Measurements from ENCODE around the gene ALPG.
"Not testable (repeated sequence)": the region's sequence is repeated elsewhere in the genome, so short reads cannot be mapped to it uniquely, and the experiment has no call there.

Gene ALPG

GRCh38 chr2:232406556-232407310 lies at the start of gene ALPG:
TSS of gene ALPG (plus strand) at chr2:232406844. CDS start at chr2:232406895, 51 bp downstream.
- DNase-seq: no peak

- DNase-seq: no peak
These were observed 45.0 kb upstream of the ALPG start for GRCh38 chr2:232361646-232362045.

- DNase-seq: no peak
These were observed 44.3 kb upstream of the ALPG start for GRCh38 chr2:232362174-232362900.

GRCh38 chr2:232363064-232363783 lies 43.4 kb upstream of the ALPG start:
- DNase-seq: not testable (repeated sequence)

- no peak for DNase-seq
These were observed 42.6 kb upstream of the ALPG start for GRCh38 chr2:232363784-232364615.

GRCh38 chr2:232364806-232365594 lies 41.6 kb upstream of the ALPG start:
- DNase-seq: not testable (repeated sequence)

- DNase-seq: no peak
These were observed 40.9 kb upstream of the ALPG start for GRCh38 chr2:232365621-232366321.

GRCh38 chr2:232366461-232366860 lies 40.2 kb upstream of the ALPG start:
- DNase-seq: not testable (repeated sequence)

- DNase-seq: no peak
These were observed 39.6 kb upstream of the ALPG start for GRCh38 chr2:232367016-232367415.

GRCh38 chr2:232367591-232368233 lies 38.9 kb upstream of the ALPG start:
- no peak for DNase-seq

GRCh38 chr2:232368311-232368731 lies 38.3 kb upstream of the ALPG start:
- no peak for DNase-seq

- DNase-seq: no peak
These were observed 37.3 kb upstream of the ALPG start for GRCh38 chr2:232369126-232369951.

- DNase-seq: not testable (repeated sequence)
These were observed 36.6 kb upstream of the ALPG start for GRCh38 chr2:232370007-232370406.

GRCh38 chr2:232372231-232373208 lies 34.1 kb upstream of the ALPG start:
- DNase-seq: no peak

- no peak for DNase-seq
These were observed 32.3 kb upstream of the ALPG start for GRCh38 chr2:232374356-232374755.

GRCh38 chr2:232375164-232375563 lies 31.5 kb upstream of the ALPG start:
- no peak for DNase-seq

- no peak for DNase-seq
These were observed 30.4 kb upstream of the ALPG start for GRCh38 chr2:232376260-232376659.

- no peak for DNase-seq
These were observed 29.9 kb upstream of the ALPG start for GRCh38 chr2:232376713-232377112.

Measured in cerebellar nuclear complex (tissue), 1 donor.